H1 (cell line): ENCODE results near the gene ULK1.

Experiments
- ASH2L ChIP-seq: fragments of 200-600, 300-600 bp; sonication (generic); IDR thresholded peaks from one replicate; pipeline ENCODE4 v1.7.1; 2017; ENCODE audit warnings: low read length
- CHD2 ChIP-seq: IDR thresholded peaks from 2 replicates; pipeline ENCODE4 v1.6.1; 2012; ENCODE audit warnings: low read length, improper control_type of control experiment
- CREB1 ChIP-seq: IDR thresholded peaks from 2 replicates; pipeline ENCODE4 v1.6.1; 2012; ENCODE audit warnings: inconsistent platforms
- CTCF ChIP-seq, 3 experiments: IDR thresholded peaks; 1 replicate in 2 of 3; 2 replicates in 1 of 3; pipeline versions ENCODE4 v1.5.1 to v1.6.1; 2011; ENCODE audit warnings: low read length in 3 of 3, mild to moderate bottlenecking in 3 of 3, inconsistent platforms in 2 of 3, low read depth in 1 of 3, moderate library complexity in 1 of 3; ENCODE audit not compliant: insufficient read depth in 1 of 3; ENCODE audit errors: control extremely low read depth in 1 of 3
- E2F6 ChIP-seq: IDR thresholded peaks from 2 replicates; pipeline ENCODE4 v1.6.1; 2012; ENCODE audit warnings: inconsistent platforms
- EGR1 ChIP-seq: IDR thresholded peaks from 2 replicates; pipeline ENCODE4 v1.6.1; 2011; ENCODE audit warnings: low read depth, low read length, borderline replicate concordance
- EP300 ChIP-seq, 2 experiments: IDR thresholded peaks; 1 replicate in 1 of 2; 2 replicates in 1 of 2; pipeline ENCODE4 v1.6.1; 2011 to 2012; ENCODE audit warnings: low read depth in 2 of 2, low read length in 2 of 2, mild to moderate bottlenecking in 2 of 2, borderline replicate concordance in 1 of 2, inconsistent platforms in 1 of 2, moderate library complexity in 1 of 2
- FOSL1 ChIP-seq: IDR thresholded peaks from 2 replicates; pipeline ENCODE4 v1.6.1; 2011; ENCODE audit warnings: mild to moderate bottlenecking, low read depth, low read length, moderate library complexity; ENCODE audit not compliant: insufficient read depth
- POLR2A ChIP-seq, 2 experiments: IDR thresholded peaks; 1 replicate in 1 of 2; 2 replicates in 1 of 2; pipeline ENCODE4 v1.6.1; 2011; ENCODE audit warnings: low read depth in 2 of 2, low read length in 2 of 2, mild to moderate bottlenecking in 2 of 2; ENCODE audit errors: control extremely low read depth in 1 of 2
- POLR2AphosphoS5 ChIP-seq: IDR thresholded peaks from 2 replicates; pipeline ENCODE4 v1.6.1; 2011; ENCODE audit warnings: low read depth, low read length
- SIN3A ChIP-seq, 2 experiments: IDR thresholded peaks in 1 of 2; conservative IDR thresholded peaks in 1 of 2; 2 replicates each; pipeline ENCODE4 v1.6.1; 2011 to 2012; ENCODE audit warnings: low read length in 2 of 2, improper control_type of control experiment in 1 of 2, low read depth in 1 of 2, mild to moderate bottlenecking in 1 of 2
- SP1 ChIP-seq: IDR thresholded peaks from 2 replicates; pipeline ENCODE4 v1.6.1; 2011; ENCODE audit warnings: low read depth, low read length
- SP2 ChIP-seq: IDR thresholded peaks from 2 replicates; pipeline ENCODE4 v1.6.1; 2012; ENCODE audit warnings: mild to moderate bottlenecking, low read length, inconsistent platforms
- YY1 ChIP-seq: IDR thresholded peaks from 2 replicates; pipeline ENCODE4 v1.6.1; 2011; ENCODE audit warnings: low read depth, mild to moderate bottlenecking, low read length

- TF ChIP-seq EGR1, result no peak
- no peak for TF ChIP-seq SIN3A (conservative IDR thresholded peaks at IDR 0.05 in 1 of 2, IDR thresholded peaks at IDR 0.05 in 1 of 2; ENCODE audit: low read depth in 1 of 2, low read length in 2 of 2)
- no peak for TF ChIP-seq CREB1
- TF ChIP-seq FOSL1, result no peak
- TF ChIP-seq POLR2AphosphoS5, result no peak
- no peak for TF ChIP-seq CTCF (IDR thresholded peaks at IDR 0.05; ENCODE audit: control extremely low read depth in 1 of 3, insufficient read depth in 1 of 3, low read depth in 1 of 3, low read length in 3 of 3)
- TF ChIP-seq POLR2A (IDR thresholded peaks at IDR 0.05; ENCODE audit: control extremely low read depth in 1 of 2, low read depth in 2 of 2, low read length in 2 of 2), result no peak
- TF ChIP-seq SP1, result no peak
- no peak for TF ChIP-seq EP300 (IDR thresholded peaks at IDR 0.05; ENCODE audit: borderline replicate concordance in 1 of 2, low read depth in 2 of 2, low read length in 2 of 2)
- TF ChIP-seq E2F6, result no peak
- TF ChIP-seq CHD2, result no peak
- no peak for TF ChIP-seq ASH2L
- TF ChIP-seq SP2, result no peak
- no peak for TF ChIP-seq YY1
Measured at GRCh38 chr12:131917711-131918306, 23.4 kb downstream of the ULK1 start.
